GM12878 (cell line): ENCODE measurements around the gene ATP5MK. TPM values are rescaled to one million over a fixed set of nuclear protein-coding genes. Genes with fewer than 3 reads are reported as not detected.

ENCODE experiments used
- ATAC-seq: fragments of 200-7000 bp; cut with Tn5 transposase; 3 replicates; pipeline ENCODE4 v1.9.1; 2020; ENCODE audit warnings: mild to moderate bottlenecking, moderate library complexity
- BruUV-seq: library from RNA; stranded (reverse); fragments of 400-500 nt; replicated peaks from 2 replicates; lab custom pipeline; 2021; lab: Mats Ljungman, UMichigan
- CTCF ChIA-PET: fragments of 300-600 bp; sonication (Branson Sonifier 250); formaldehyde crosslinking; extraction: SDS; loops from one replicate; lab custom pipeline; 2021; ENCODE audit warnings: inconsistent platforms; lab: Yijun Ruan, JAX
- POLR2A ChIA-PET: fragments of 350-600 bp; formaldehyde crosslinking; extraction: SDS; loops from one replicate; lab custom pipeline; 2021; ENCODE audit warnings: inconsistent platforms; lab: Charles Lee
- RAD21 ChIA-PET: fragments of 300-600 bp; sonication (Branson Sonifier 250); formaldehyde crosslinking; loops from one replicate; lab custom pipeline; 2023; ENCODE audit warnings: antibody characterized with exemption; ENCODE audit not compliant: unreplicated experiment; lab: Charles Lee
- SMC1A ChIA-PET: fragments of 300-600 bp; sonication (Branson Sonifier 250); formaldehyde crosslinking; loops from one replicate; lab custom pipeline; 2023; ENCODE audit not compliant: unreplicated experiment, uncharacterized antibody; lab: Charles Lee
- DNase-seq: peaks from one replicate; pipeline ENCODE4 v3.0.0-alpha.2; 2011; ENCODE audit warnings: low read depth, low spot score
- FAIRE-seq: peaks from 3 replicates; lab custom pipeline; 2011; peaks lifted over from hg19 to GRCh38; lab: Jason Lieb, UNC
- H2AFZ ChIP-seq: 2 replicates; pipeline ENCODE4 v1.6.0; 2011; ENCODE audit warnings: low read depth, low read length, control low read depth; ENCODE audit not compliant: control insufficient read depth
- H3K27ac ChIP-seq: 2 replicates; pipeline ENCODE4 v1.5.1; 2011; ENCODE audit warnings: control low read depth; ENCODE audit not compliant: control insufficient read depth, insufficient read depth
- H3K27me3 ChIP-seq, 2 experiments: replicated peaks in 1 of 2; 2 replicates each; pipeline versions ENCODE4 v1.6.0 to v1.6.1; 2011; ENCODE audit warnings: low read length in 1 of 2; ENCODE audit not compliant: control insufficient read depth in 2 of 2, insufficient read depth in 2 of 2
- H3K36me3 ChIP-seq, 2 experiments: 2 replicates each; pipeline ENCODE4 v1.5.1; 2011; ENCODE audit warnings: low read length in 1 of 2; ENCODE audit not compliant: control insufficient read depth in 2 of 2, insufficient read depth in 2 of 2
- H3K4me1 ChIP-seq: 2 replicates; pipeline ENCODE4 v1.6.1; 2011; ENCODE audit warnings: mild to moderate bottlenecking, low read length, moderate library complexity, mixed read lengths; ENCODE audit not compliant: control insufficient read depth, insufficient read depth
- H3K4me2 ChIP-seq: 2 replicates; pipeline ENCODE4 v1.6.0; 2011; ENCODE audit warnings: control low read depth; ENCODE audit not compliant: control insufficient read depth, insufficient read depth
- H3K4me3 ChIP-seq: fragments of 200-600 bp; sonication (generic); 2 replicates; pipeline ENCODE4 v1.5.1; 2016
- H3K79me2 ChIP-seq: 2 replicates; pipeline ENCODE4 v1.6.0; 2011; ENCODE audit warnings: low read length; ENCODE audit not compliant: control insufficient read depth, insufficient read depth
- H3K9ac ChIP-seq: 2 replicates; pipeline ENCODE4 v1.8.0; 2011; ENCODE audit warnings: low read length, control low read depth, mixed read lengths; ENCODE audit not compliant: control insufficient read depth, insufficient read depth
- H3K9me3 ChIP-seq: replicated peaks from 3 replicates; pipeline ENCODE4 v1.5.1; 2011; ENCODE audit warnings: mild to moderate bottlenecking, low read length; ENCODE audit not compliant: control insufficient read depth, insufficient read depth
- H4K20me1 ChIP-seq: 2 replicates; pipeline ENCODE4 v1.6.0; 2011; ENCODE audit not compliant: control insufficient read depth, insufficient read depth
- EZH2 ChIP-seq: IDR thresholded peaks from 2 replicates; pipeline ENCODE4 v1.6.1; 2012; ENCODE audit warnings: low read depth, mild to moderate bottlenecking, control low read depth, inconsistent platforms, low read length, borderline replicate concordance; ENCODE audit not compliant: control insufficient read depth
- NBN ChIP-seq: fragments of 450-650 bp; IDR thresholded peaks from 2 replicates; pipeline ENCODE4 v1.6.1; 2016
- NR2F1 ChIP-seq: fragments of 450-650 bp; conservative IDR thresholded peaks from 2 replicates; pipeline ENCODE4 v1.6.1; 2017; ENCODE audit warnings: mild to moderate bottlenecking
- ZNF24 ChIP-seq: fragments of 450-650 bp; IDR thresholded peaks from 2 replicates; pipeline ENCODE4 v1.6.1; 2017; ENCODE audit warnings: antibody characterized with exemption, mild to moderate bottlenecking
- WGBS: methylation state at CpG from one replicate; pipeline ENCODE4 v1.1.6; 2016; ENCODE audit warnings: low lambda C conversion rate; ENCODE audit not compliant: insufficient replicate concordance, insufficient coverage; ENCODE audit errors: missing lambda C conversion rate; 5-methylcytosine and 5-hydroxymethylcytosine counted together
- in situ Hi-C: fragments of 300-500 bp; cut with MboI; formaldehyde crosslinking; loops from 9 replicates; pipeline ENCODE4 v1.14.3; 2018; ENCODE audit warnings: mixed read lengths
- intact Hi-C: fragments of 100-400 bp; cut with micrococcal nuclease; formaldehyde crosslinking; loops from one replicate; pipeline ENCODE4 v1.14.2; 2022; ENCODE audit not compliant: unreplicated experiment
- polyA plus RNA-seq, 11 experiments: library from polyadenylated mRNA; depleted of rRNA in 4 of 11; unstranded in 6 of 11; stranded (reverse) in 5 of 11; fragments of >200 nt; fragmentation: Nextera tagmentation in 4 of 11; fragmentation: Illumina TruSeq in 1 of 11; extraction: Ambion mirVana in 4 of 11; extraction: Trizol in 1 of 11; gene quantifications; 1 replicate in 1 of 11; 2 replicates in 10 of 11; pipeline versions ENCODE4 v1.2.1 to v1.2.3, GENCODE V29; 2011 to 2016; ENCODE audit warnings: inconsistent platforms in 2 of 11, missing spikeins in 2 of 11, low read depth in 1 of 11
- total RNA-seq, 4 experiments: library from RNA; depleted of rRNA in 3 of 4; stranded (reverse); fragments of >200 nt in 3 of 4; fragmentation: Illumina TruSeq in 1 of 4; extraction: Trizol in 1 of 4; gene quantifications; 2 replicates each; pipeline versions ENCODE4 v1.2.1 to v1.2.3, GENCODE V29; 2013 to 2021
- TF ChIP-seq, protein P1 (sequence below): fragments of 450-650 bp; IDR thresholded peaks from 2 replicates; pipeline ENCODE4 v1.6.1; 2017; ENCODE audit warnings: antibody characterized with exemption, mild to moderate bottlenecking, moderate library complexity

The ATP5MK gene
- total and polyA plus RNA-seq, 10 of the 15 experiments (the other 5 are each of a cell fraction or from before 2014, with no cell fraction given), result 240 to 1,790 (median 626) TPM

DNA sequence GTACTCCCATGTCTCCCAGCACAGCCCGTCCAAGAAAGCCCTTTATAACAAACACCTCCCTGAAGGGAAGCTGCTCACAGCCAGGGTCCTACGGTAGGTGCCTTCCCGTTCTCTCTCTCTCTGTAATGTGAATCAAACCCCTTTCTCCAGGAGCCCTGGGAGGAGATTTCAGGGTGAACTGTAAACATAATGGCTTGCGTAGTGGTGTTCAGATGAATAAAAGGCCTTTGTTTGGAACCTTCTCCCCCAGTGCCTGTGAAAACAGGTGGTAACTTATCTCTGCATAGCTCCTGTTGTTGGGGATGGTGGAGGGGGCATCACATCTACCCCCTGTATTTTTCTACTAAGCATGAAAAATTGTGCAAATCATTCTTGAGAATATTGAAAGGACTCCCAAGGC lies 43.5 kb upstream of the ATP5MK start:
- Histone ChIP-seq H3K4me1 (no peaks in the 10 kb centered on the region), H2AFZ (no peak overlapping the region), H3K36me3 (peaks cover 37 to 49% of the 10 kb centered on the region in 2 experiments), H3K9me3 (no peaks in the 10 kb centered on the region), H3K27ac (no peak overlapping the region), H3K4me3 (no peak overlapping the region), H4K20me1 (no peaks in the 10 kb centered on the region), H3K27me3 (no peaks in the 10 kb centered on the region), H3K4me2 (no peak overlapping the region), H3K79me2 (no peaks in the 10 kb centered on the region), H3K9ac (no peak overlapping the region)
- CTCF ChIA-PET, result interaction anchor here (17.8 kb wide), 1 partner anchor 38 kb away, joined by 163 read pairs; the partner anchor contains the start of gene CALHM3
- DNase-seq (no peak), FAIRE-seq (no peak), ATAC-seq (no peak)
- in situ Hi-C loops, result no loop called here
- TF ChIP-seq ZNF24, result no peak
- intact Hi-C loops, result no loop called here
- POLR2A ChIA-PET, result no interaction called here
- SMC1A ChIA-PET, result interaction anchor here (1.8 kb wide), 1 partner anchor 46 kb away, joined by 5 read pairs; no protein-coding TSS in a partner anchor
- WGBS, result 100% methylated on average over 4 of the region's 4 CpGs
- RAD21 ChIA-PET, result interaction anchor here (0.6 kb wide), 1 partner anchor 44 kb away, joined by 4 read pairs; no protein-coding TSS in a partner anchor
- BruUV-seq, result no TSS peak

DNA sequence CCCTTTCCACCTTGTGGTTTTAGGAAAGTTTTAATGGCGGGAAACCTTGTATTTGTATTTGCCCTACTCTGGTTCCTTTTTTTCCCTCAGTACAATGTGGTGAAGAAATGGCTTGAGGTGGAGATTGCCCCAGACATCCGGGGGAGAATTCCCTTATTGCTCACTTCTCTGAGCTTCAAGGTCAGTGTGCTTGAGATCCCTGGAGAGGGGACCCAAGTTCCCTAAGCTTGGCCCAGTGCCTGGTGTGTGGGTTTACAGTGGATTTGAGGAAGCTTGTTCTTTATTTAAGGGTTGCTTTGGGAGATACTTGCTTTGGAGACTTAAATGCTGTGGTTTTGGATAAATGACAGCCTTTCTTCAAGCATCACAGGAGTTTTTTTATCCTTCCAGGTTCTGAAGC lies 37.6 kb upstream of the ATP5MK start:
- Histone ChIP-seq H3K4me2 (no peak overlapping the region), H2AFZ (no peak overlapping the region), H3K9ac (no peak overlapping the region), H3K27me3 (no peaks in the 10 kb centered on the region), H3K79me2 (no peaks in the 10 kb centered on the region), H3K27ac (no peak overlapping the region), H3K4me1 (no peaks in the 10 kb centered on the region), H4K20me1 (no peaks in the 10 kb centered on the region), H3K4me3 (no peak overlapping the region), H3K9me3 (no peaks in the 10 kb centered on the region), H3K36me3 (peaks cover 29 to 52% of the 10 kb centered on the region in 2 experiments)
- 73% methylated on average over 2 of the region's 2 CpGs for WGBS
- POLR2A ChIA-PET, result no interaction called here
- intact Hi-C loops, result no loop called here
- no peak for FAIRE-seq
- SMC1A ChIA-PET, result interaction anchor here (1.1 to 2.2 kb wide), 3 partner anchors 16 to 44 kb away, joined by 4 to 7 read pairs (median 5); no protein-coding TSS in a partner anchor
- BruUV-seq, result no TSS peak
- in situ Hi-C loops, result no loop called here
- DNase-seq, result no peak
- no peak for TF ChIP-seq NR2F1
- TF ChIP-seq EZH2, result no peak
- TF ChIP-seq, protein P1, sequence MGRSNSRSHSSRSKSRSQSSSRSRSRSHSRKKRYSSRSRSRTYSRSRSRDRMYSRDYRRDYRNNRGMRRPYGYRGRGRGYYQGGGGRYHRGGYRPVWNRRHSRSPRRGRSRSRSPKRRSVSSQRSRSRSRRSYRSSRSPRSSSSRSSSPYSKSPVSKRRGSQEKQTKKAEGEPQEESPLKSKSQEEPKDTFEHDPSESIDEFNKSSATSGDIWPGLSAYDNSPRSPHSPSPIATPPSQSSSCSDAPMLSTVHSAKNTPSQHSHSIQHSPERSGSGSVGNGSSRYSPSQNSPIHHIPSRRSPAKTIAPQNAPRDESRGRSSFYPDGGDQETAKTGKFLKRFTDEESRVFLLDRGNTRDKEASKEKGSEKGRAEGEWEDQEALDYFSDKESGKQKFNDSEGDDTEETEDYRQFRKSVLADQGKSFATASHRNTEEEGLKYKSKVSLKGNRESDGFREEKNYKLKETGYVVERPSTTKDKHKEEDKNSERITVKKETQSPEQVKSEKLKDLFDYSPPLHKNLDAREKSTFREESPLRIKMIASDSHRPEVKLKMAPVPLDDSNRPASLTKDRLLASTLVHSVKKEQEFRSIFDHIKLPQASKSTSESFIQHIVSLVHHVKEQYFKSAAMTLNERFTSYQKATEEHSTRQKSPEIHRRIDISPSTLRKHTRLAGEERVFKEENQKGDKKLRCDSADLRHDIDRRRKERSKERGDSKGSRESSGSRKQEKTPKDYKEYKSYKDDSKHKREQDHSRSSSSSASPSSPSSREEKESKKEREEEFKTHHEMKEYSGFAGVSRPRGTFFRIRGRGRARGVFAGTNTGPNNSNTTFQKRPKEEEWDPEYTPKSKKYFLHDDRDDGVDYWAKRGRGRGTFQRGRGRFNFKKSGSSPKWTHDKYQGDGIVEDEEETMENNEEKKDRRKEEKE, result no peak
- TF ChIP-seq NBN, result no peak
- no peak for ATAC-seq
- RAD21 ChIA-PET, result interaction anchor here (1.5 kb wide), 1 partner anchor 42 kb away, joined by 4 read pairs; no protein-coding TSS in a partner anchor
- CTCF ChIA-PET, result interaction anchor here (0.8 to 1.6 kb wide), 4 partner anchors 16 to 189 kb away, joined by 3 to 5 read pairs (median 3); no protein-coding TSS in a partner anchor
